Ishikawa (cell line): ENCODE measurements around the gene MAN2B2.

Experiments used
- RAD21 ChIP-seq: IDR thresholded peaks from 2 replicates; pipeline ENCODE4 v1.6.1; 2012; ENCODE audit warnings: low read depth
- TAF1 ChIP-seq: IDR thresholded peaks from 2 replicates; pipeline ENCODE4 v1.6.1; 2012; ENCODE audit warnings: low read depth, mild to moderate bottlenecking
- YY1 ChIP-seq: IDR thresholded peaks from 2 replicates; pipeline ENCODE4 v1.6.1; 2012; ENCODE audit warnings: low read depth

GRCh38 chr4:6577409-6577808 is 2.4 kb downstream of the MAN2B2 start:
- no peak for TF ChIP-seq TAF1
- TF ChIP-seq YY1, result no peak
- no peak for TF ChIP-seq RAD21
